Left ventricle myocardium superior (tissue), 1 donor: ENCODE data around the gene LTBP2. TPM values are rescaled to one million over a fixed set of nuclear protein-coding genes. Genes with fewer than 3 reads are reported as not detected.
"Not testable (repeated sequence)": the region's sequence is repeated elsewhere in the genome, so short reads cannot be mapped to it uniquely, and the experiment has no call there.

Experiments
- ATAC-seq: fragments of 200-7000 bp; cut with Tn5 transposase; one replicate; pipeline ENCODE4 v1.9.1; 2020; ENCODE audit warnings: mild to moderate bottlenecking, moderate library complexity
- DNase-seq: peaks from one replicate; pipeline ENCODE4 v3.0.0-alpha.2; 2020
- intact Hi-C: fragments of 100-400 bp; cut with micrococcal nuclease; formaldehyde crosslinking; loops from one replicate; pipeline ENCODE4 v1.11.0; 2022
- total RNA-seq: library from RNA; stranded (reverse); fragmentation: NEBNext Ultra II Directional; extraction: Animal tissue kit (Norgen Biotek cat#: 25700); gene quantifications from one replicate; pipeline ENCODE4 v1.2.1, GENCODE V29; 2021
- donor health status: DM: no; HTN: yes; CAD: no; lungs with severe emphysema.

The LTBP2 gene
- total RNA-seq, 1 donor from 2014 or later: 16.0 TPM

- intact Hi-C loops: no loop called here
- no peak for ATAC-seq
- DNase-seq: no peak
These were observed 132.0 kb downstream of the LTBP2 start for GRCh38 chr14:74480046-74480445.

DNA sequence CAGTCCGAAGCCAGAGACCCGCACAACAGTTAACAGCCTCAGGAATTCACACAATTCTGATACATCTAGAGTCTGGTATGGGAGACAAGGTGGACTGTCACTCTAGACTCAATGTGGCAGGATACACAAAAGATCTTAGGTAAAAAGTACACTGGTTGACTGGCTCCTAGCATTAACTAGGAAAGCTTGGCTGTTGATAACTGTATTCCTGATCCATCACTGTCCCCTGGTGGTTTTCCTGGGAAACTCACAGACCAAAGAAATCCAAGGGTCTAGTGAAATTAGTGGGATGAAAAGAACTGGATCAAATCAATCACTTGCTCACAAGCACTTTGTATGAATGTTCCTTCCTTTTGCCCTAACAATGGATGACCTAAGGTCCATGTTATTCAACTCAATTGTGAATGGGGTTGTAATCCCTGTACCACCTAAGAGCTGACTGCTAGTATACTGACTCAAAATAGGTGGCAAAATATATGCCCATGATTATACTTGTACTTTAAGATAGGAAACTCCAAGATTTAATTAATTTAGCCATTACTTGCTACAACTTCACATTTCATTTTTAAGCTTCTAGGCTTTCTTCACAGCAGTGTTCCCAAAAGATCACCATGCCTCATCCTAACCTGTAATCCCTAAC, 132.9 kb downstream of the LTBP2 start:
- ATAC-seq: no peak
- intact Hi-C loops: loop anchor here (5.0 kb wide), 1 partner anchor 117 kb away; no protein-coding TSS in a partner anchor
- DNase-seq: no peak

GRCh38 chr14:74476607-74477006, 135.4 kb downstream of the LTBP2 start:
- intact Hi-C loops: loop anchor here (5.0 kb wide), 1 partner anchor 114 kb away; no protein-coding TSS in a partner anchor
- ATAC-seq (no peak), DNase-seq (no peak)

DNA sequence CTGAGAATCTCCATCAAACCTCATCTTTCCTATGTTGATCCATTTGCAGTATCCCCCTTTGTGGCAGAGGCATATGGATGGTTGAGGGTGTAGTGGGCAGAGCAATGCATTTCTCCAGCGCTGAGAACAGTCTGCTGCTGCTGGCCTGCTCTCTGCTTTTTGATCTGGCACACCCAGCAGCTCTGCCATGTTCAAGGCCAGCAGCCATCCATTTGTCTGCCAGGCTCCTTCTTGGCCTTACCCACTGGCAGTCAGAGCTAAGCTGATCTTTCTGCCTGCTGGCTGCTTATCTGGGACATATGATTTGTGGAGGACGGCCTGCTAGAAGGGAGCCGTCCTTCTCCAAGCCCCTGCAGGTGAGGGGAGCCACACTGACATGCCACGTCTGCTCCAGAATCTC, 135.9 kb downstream of the LTBP2 start:
- peak; percentile 90 for ATAC-seq
- intact Hi-C loops: loop anchor here (5.0 kb wide), 1 partner anchor 114 kb away; no protein-coding TSS in a partner anchor
- peak; percentile 42 for DNase-seq

- intact Hi-C loops: loop anchor here (5.0 kb wide), 1 partner anchor 113 kb away; no protein-coding TSS in a partner anchor
- ATAC-seq (no peak), DNase-seq (no peak)
These were observed 136.4 kb downstream of the LTBP2 start for GRCh38 chr14:74475678-74476077.

GRCh38 chr14:74474376-74474775, 137.7 kb downstream of the LTBP2 start:
- intact Hi-C loops: no loop called here
- ATAC-seq (no peak), DNase-seq (no peak)

GRCh38 chr14:74472601-74473000, 139.4 kb downstream of the LTBP2 start:
- DNase-seq (no peak), ATAC-seq (no peak)
- intact Hi-C loops: no loop called here

DNA sequence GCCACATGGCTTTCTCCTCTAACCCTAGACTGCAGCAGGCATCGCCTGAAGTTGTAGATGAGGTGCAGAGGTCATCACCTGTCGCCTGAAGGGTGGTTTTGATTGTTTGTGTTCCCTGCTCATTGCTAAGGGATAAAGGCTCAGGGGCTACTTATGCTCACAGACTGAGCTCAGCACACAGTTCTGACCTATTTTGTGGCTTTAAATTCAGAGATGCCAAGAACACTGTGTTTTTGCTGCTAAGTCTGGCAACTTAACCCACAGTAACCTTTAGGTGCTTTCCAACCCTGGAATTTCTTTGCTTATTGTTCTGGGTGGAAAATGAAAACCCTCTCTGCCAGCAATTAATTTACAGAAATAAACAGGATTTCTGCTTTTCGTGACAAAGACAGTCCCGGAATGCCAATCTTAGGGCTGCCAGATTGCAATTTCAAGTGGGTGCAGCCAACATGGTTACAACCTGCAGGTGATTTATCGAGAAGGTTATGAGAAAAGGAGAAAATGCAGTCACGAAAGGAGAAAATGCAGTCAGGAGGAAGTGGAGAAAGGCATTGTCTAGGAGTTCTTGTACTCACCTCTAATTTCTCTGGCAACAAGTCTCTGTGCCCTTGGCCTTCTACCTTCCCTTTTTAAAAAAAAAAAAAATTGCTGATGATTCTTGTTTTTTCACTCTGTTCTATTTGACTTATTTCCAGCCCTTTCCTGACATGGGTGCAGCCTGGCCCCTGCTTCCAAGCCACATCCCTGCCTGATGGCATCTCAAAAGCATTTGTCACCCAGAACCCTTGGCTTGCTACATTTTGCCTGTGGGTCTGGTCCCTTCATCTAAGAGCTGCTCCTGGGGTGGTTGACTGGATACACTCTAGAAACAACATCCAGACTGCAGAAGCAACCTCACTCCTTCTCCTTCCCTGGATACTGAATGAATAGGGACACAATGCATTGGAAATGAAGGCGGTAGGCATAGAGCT, 142.2 kb downstream of the LTBP2 start:
- ATAC-seq (no peak), DNase-seq (no peak)
- intact Hi-C loops: no loop called here

DNA sequence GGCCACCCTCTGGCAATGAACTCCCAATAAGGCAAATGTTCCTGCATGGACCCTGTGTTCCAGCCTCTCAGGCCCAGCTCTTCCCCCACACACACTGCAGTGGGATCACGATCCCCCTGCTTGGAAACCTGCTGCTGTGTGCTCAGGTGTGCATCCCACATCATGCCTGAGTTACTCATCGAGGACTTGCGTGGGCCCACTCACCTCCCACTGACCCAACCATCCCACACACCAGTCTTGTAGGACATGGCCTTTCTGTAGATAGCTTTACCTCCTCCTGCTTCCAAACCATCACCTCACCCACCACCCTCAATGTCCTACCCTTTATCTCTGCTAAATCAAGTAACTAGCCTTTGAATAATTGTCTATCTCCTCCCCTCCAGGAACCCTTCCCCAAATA, 143.5 kb downstream of the LTBP2 start:
- DNase-seq (no peak), ATAC-seq (no peak)
- intact Hi-C loops: no loop called here

DNA sequence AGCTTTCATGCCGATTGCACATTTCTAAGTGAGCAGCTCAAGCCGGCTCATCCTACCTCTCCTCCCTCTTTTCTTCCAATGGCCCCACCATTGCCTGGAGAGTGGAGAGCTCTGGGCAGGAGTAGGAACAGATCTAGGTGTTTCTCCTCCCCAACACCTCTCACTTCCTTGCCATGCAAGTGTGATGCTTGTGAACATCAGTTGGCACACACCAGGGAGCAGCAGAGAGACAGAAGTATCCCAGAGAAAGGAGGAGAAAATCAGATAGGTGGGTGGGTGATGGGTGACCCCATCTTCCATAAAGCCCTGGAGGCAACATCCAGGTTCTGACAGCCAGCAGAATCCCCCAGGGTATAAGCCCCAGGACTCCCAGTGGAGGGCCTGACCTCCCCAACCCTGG, 146.7 kb downstream of the LTBP2 start:
- DNase-seq (no peak), ATAC-seq (no peak)
- intact Hi-C loops: no loop called here

DNA sequence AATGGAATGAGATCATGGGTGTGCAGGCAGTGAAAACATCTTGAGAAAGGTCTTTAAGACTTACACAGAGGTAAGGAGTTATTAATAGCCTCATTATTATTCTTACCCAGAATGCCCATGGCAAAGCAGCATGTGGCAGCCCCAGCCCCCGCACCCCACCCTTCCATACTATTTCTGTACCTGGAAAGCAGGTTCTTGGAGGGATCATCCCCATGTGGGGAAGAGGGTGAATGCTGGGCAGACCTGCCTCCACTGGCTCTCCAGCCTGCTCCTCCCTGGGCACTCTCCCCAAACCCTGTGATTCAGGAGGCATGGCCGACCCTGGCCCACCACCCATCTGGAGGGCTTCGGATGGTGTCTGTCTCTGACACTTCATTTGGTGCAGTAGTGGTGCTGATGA, 147.3 kb downstream of the LTBP2 start:
- ATAC-seq (no peak), DNase-seq (no peak)
- intact Hi-C loops: no loop called here

DNA sequence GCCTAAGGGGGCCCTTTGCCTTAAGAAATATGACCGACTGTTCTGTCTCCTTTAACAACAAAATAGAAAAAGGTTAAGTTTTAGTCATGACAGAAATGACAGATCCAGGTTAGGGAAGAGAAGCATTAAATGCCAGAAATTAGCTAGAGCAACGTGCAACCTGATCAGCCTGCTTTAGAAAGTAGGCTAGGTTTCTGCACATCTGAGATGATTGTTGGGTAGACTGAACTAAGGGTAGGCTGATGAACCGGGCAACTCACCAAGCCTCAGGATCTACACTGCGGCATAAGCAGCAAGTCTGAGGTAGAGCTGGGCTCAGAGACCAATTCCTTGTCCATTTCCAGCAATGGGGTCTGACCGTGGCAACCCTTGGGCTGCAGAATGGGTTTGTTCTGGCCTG, 148.3 kb downstream of the LTBP2 start:
- no peak for ATAC-seq

GRCh38 chr14:74462993-74463392, 149.0 kb downstream of the LTBP2 start:
- DNase-seq (no peak), ATAC-seq (no peak)
- intact Hi-C loops: no loop called here

More for the DNA sequence above, 148.3 kb downstream of the LTBP2 start:
- no peak for DNase-seq
- intact Hi-C loops: no loop called here

- no peak for DNase-seq
- ATAC-seq: no peak
- intact Hi-C loops: no loop called here
These were observed 152.1 kb downstream of the LTBP2 start for GRCh38 chr14:74459976-74460375.

DNA sequence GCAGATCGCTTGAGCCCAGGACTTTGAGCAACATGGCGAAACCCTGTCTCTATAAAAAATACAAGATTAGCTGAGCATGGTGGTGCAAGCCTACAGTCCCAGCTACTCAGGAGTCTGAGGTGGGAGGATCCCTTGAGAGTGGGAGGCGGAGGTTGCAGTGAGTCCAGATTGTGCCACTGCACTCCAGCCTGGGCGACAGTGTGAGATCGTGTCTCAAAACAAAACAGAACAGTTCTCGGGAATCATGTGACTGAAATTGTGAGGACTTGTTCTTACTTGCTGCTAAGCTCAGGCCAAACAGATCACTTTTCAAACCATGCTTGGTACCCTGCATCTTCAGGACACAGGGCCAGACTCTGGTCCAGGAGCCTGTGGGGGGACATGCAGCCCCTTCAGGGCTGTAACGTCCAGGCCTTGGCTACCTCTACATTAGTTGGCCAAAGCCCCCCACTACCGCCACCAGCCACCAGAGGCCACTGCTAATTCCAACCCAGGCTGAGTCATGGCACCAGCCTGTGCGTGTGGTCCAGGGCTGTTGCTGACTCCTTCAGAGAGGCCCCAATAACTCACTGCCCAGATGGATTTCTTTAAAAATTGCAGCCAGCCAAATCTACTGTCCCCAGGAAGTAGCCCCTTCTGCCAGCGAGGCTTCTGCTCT, 152.6 kb downstream of the LTBP2 start:
- intact Hi-C loops: no loop called here
- peak; percentile 38 for DNase-seq
- ATAC-seq: peak; percentile 58

DNA sequence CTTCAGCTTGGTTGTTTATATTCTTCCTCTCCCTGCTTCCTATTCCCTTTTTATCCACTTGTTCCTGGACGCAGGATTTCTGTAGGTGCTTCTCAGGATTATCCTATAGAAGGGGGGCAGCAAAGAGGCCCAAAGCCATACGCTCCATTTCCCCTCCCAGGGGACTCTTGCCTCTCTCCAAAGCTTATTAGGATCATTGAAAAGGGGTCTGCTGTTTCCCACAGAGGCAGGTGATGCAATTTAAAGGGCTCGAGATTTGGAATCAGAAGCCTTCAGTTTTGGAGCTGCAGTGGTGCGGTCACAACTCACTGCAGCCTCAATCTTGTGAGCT, 154.5 kb downstream of the LTBP2 start:
- DNase-seq (no peak), ATAC-seq (no peak)
- intact Hi-C loops: no loop called here

DNA sequence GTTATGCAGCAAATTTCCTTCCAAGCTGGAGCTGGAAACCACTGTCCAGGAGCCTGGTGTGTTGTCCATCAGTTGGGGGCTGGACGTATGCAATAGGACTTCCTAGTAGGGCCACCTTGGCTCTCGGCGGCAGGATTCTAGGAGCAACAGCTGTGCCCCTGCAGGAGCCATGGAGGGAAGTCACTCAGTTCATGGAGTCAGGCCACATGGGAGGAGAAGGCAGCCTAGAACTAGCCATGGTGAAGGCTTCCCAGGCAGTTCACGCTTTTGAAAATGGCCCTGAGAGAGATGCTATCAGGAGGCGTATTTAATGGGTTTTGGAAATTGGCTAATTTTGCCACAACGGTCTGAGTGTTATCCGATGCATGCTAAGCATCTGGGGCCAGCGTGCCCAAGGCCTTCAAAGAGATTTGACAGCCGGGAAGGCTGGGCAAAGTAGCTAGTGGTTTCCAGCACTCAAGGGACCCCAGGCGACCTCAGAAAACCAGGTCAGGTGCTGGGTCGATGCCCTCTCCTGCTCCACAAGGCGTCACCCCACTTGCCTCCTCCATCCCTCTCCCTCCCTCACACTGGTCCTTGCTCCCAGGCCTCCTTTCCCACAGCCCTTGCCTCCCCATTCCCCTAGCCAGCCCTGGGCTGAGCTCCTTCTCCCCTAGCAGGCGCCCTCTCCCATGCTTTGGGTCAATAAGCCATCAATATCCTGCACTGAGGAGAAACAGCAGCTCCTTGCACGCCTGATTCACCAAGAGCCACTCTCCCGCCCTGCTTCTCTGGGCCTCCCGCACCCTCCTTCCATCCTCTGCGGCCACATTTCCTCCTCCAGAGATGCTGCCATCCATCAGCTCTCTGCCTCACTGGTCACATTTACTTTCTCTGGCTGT, 155.1 kb downstream of the LTBP2 start:
- intact Hi-C loops: no loop called here
- DNase-seq (no peak), ATAC-seq (no peak)

GRCh38 chr14:74454397-74454796, 157.6 kb downstream of the LTBP2 start:
- ATAC-seq, intact Hi-C loops, DNase-seq: not testable (repeated sequence)
